ENCODE measurements around the gene C16orf74. TPM values are rescaled to one million over a fixed set of nuclear protein-coding genes. Genes with fewer than 3 reads are reported as not detected.
A peak's percentile ranks its signal among the peaks of the same experiment; 100 is the strongest.

Gene C16orf74
- total RNA-seq, 1 experiment from 2014 or later: 3.4 TPM

- intact Hi-C loops (cut with micrococcal nuclease; ENCODE audit: unreplicated experiment): no loop called here
- H3K27ac Mint-ChIP-seq (ENCODE audit: unreplicated experiment): peak overlapping the region; percentile 77
- H3K4me1 Mint-ChIP-seq (ENCODE audit: low read depth, unreplicated experiment): peaks cover 23% of the 10 kb centered on the region
- H3K4me3 Mint-ChIP-seq (ENCODE audit: low read depth, unreplicated experiment): peak overlapping the region; percentile 93
- TF ChIP-seq CTCF (IDR thresholded peaks at IDR 0.05; ENCODE audit: unreplicated experiment): no peak
- CTCF ChIA-PET: interaction anchor here (1.0 to 1.7 kb wide), 2 partner anchors 20 to 23 kb away, joined by 5 read pairs; no protein-coding TSS in a partner anchor
- no peaks in the 10 kb centered on the region for H3K9me3 Mint-ChIP-seq (ENCODE audit: low read depth, unreplicated experiment)
- H3K36me3 Mint-ChIP-seq (ENCODE audit: insufficient read depth, unreplicated experiment): peaks cover 65% of the 10 kb centered on the region
- peak; percentile 41 for DNase-seq
- H3K27me3 Mint-ChIP-seq (ENCODE audit: unreplicated experiment): no peaks in the 10 kb centered on the region
- no TSS peak for BruUV-seq (replicated peaks)
These were observed 48.1 kb upstream of the C16orf74 start for GRCh38 chr16:85798901-85799496.

- BruUV-seq (replicated peaks): no TSS peak
These were observed 47.4 kb upstream of the C16orf74 start for GRCh38 chr16:85798283-85798776.

GRCh38 chr16:85796599-85796998 is 45.7 kb upstream of the C16orf74 start:
- Mint-ChIP-seq H3K27ac (ENCODE audit: unreplicated experiment) (no peak overlapping the region), H3K9me3 (ENCODE audit: low read depth, unreplicated experiment) (no peaks in the 10 kb centered on the region), H3K36me3 (ENCODE audit: insufficient read depth, unreplicated experiment) (peaks cover 53% of the 10 kb centered on the region), H3K4me3 (ENCODE audit: low read depth, unreplicated experiment) (no peak overlapping the region), H3K27me3 (ENCODE audit: unreplicated experiment) (no peaks in the 10 kb centered on the region), H3K4me1 (ENCODE audit: low read depth, unreplicated experiment) (peaks cover 14% of the 10 kb centered on the region)
- intact Hi-C loops (cut with micrococcal nuclease; ENCODE audit: unreplicated experiment): no loop called here
- no peak for TF ChIP-seq CTCF (IDR thresholded peaks at IDR 0.05; ENCODE audit: unreplicated experiment)
- no peak for DNase-seq
- no TSS peak for BruUV-seq (replicated peaks)
- CTCF ChIA-PET: no interaction called here

More at GRCh38 chr16:85798283-85798776, 47.4 kb upstream of the C16orf74 start:
- TF ChIP-seq CTCF (IDR thresholded peaks at IDR 0.05; ENCODE audit: unreplicated experiment): no peak
- H3K27ac Mint-ChIP-seq (ENCODE audit: unreplicated experiment): peak overlapping the region; percentile 28
- intact Hi-C loops (cut with micrococcal nuclease; ENCODE audit: unreplicated experiment): no loop called here
- peaks cover 63% of the 10 kb centered on the region for H3K36me3 Mint-ChIP-seq (ENCODE audit: insufficient read depth, unreplicated experiment)
- peaks cover 23% of the 10 kb centered on the region for H3K4me1 Mint-ChIP-seq (ENCODE audit: low read depth, unreplicated experiment)
- CTCF ChIA-PET: interaction anchor here (1.0 to 1.7 kb wide), 2 partner anchors 21 to 23 kb away, joined by 5 read pairs; no protein-coding TSS in a partner anchor
- DNase-seq: no peak
- H3K4me3 Mint-ChIP-seq (ENCODE audit: low read depth, unreplicated experiment): peak overlapping the region; percentile 93
- H3K9me3 Mint-ChIP-seq (ENCODE audit: low read depth, unreplicated experiment): no peaks in the 10 kb centered on the region
- no peaks in the 10 kb centered on the region for H3K27me3 Mint-ChIP-seq (ENCODE audit: unreplicated experiment)

- TF ChIP-seq CTCF (IDR thresholded peaks at IDR 0.05; ENCODE audit: unreplicated experiment): no peak
- H3K27ac Mint-ChIP-seq (ENCODE audit: unreplicated experiment): no peak overlapping the region
- peaks cover 52% of the 10 kb centered on the region for H3K36me3 Mint-ChIP-seq (ENCODE audit: insufficient read depth, unreplicated experiment)
- no peak overlapping the region for H3K4me3 Mint-ChIP-seq (ENCODE audit: low read depth, unreplicated experiment)
- no peaks in the 10 kb centered on the region for H3K27me3 Mint-ChIP-seq (ENCODE audit: unreplicated experiment)
- BruUV-seq (replicated peaks): no TSS peak
- no peaks in the 10 kb centered on the region for H3K9me3 Mint-ChIP-seq (ENCODE audit: low read depth, unreplicated experiment)
- intact Hi-C loops (cut with micrococcal nuclease; ENCODE audit: unreplicated experiment): no loop called here
- H3K4me1 Mint-ChIP-seq (ENCODE audit: low read depth, unreplicated experiment): peaks cover 12% of the 10 kb centered on the region
- CTCF ChIA-PET: no interaction called here
- DNase-seq: no peak
These were observed 45.3 kb upstream of the C16orf74 start for GRCh38 chr16:85796152-85796551.
